HUES64 (cell line): ENCODE data around the gene RSBN1.

Experiments
- H3K27ac ChIP-seq: 2 replicates; pipeline ENCODE4 v1.7.0; 2013; ENCODE audit warnings: low read depth, low read length, inconsistent platforms
- H3K27me3 ChIP-seq: 2 replicates; pipeline ENCODE4 v1.6.1; 2013; ENCODE audit warnings: mild to moderate bottlenecking, low read length; ENCODE audit not compliant: insufficient read depth
- H3K36me3 ChIP-seq: 2 replicates; pipeline ENCODE4 v1.6.1; 2013; ENCODE audit warnings: mild to moderate bottlenecking, low read length; ENCODE audit not compliant: insufficient read depth
- H3K4me1 ChIP-seq: 2 replicates; pipeline ENCODE4 v1.6.1; 2013; ENCODE audit warnings: mild to moderate bottlenecking, low read length, moderate library complexity; ENCODE audit not compliant: insufficient read depth
- H3K4me3 ChIP-seq: 2 replicates; pipeline ENCODE4 v1.5.1; 2013; ENCODE audit warnings: mild to moderate bottlenecking, low read length, moderate library complexity
- H3K9ac ChIP-seq: 2 replicates; pipeline ENCODE4 v1.6.1; 2013; ENCODE audit warnings: mild to moderate bottlenecking, low read depth, low read length
- H3K9me3 ChIP-seq: 2 replicates; pipeline ENCODE4 v1.6.1; 2013; ENCODE audit warnings: low read depth, low read length; ENCODE audit not compliant: insufficient read depth
- WGBS: fragments of 150-250, 120-280 bp; methylation state at CpG from one replicate; pipeline ENCODE4 v1.1.7; 2013; ENCODE audit warnings: missing lambda C conversion rate; 5-methylcytosine and 5-hydroxymethylcytosine counted together

RSBN1 gene

DNA sequence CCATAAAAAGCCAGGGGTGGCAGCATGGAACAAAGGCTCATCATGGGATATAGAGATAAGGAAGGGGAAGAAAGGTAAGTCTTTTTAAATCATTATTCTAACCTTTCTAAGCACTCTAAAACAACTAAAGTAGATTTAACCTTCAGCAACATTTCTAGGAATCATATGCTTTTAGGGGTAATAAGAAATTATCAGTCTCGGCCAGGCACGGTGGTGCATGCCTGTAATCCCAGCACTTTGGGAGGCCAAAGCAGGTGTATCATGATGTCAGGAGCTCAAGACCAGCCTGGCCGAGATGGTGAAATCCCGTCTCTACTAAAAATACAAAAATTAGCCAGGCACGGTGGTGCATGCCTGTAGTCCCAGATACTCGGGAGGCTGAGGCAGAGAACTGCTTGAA lies 32.7 kb downstream of the RSBN1 start:
- WGBS: 93% methylated on average over 6 of the region's 6 CpGs
- Histone ChIP-seq H3K36me3 (peaks cover 27% of the 10 kb centered on the region), H3K4me1 (peaks cover 28% of the 10 kb centered on the region), H3K9me3 (no peaks in the 10 kb centered on the region), H3K27ac (no peak overlapping the region), H3K9ac (no peak overlapping the region), H3K27me3 (no peaks in the 10 kb centered on the region), H3K4me3 (no peak overlapping the region)

DNA sequence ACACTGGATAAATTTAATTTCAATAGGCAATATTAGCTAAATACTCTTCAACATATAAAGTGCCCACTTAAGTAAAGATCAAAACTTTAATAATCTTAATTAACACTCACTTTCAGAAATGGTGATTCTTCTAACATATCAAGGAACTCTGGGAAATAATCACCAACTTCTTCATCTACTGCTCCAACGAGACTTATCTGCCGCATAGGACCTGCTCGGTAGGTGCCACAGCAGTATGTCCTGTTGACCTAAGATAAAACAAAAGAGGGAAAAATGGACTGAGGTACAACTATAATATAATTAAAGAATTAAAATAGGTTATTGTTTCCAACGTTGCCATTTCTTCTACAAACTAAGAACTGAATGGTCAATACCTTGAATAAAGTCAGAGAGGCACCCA lies 34.7 kb downstream of the RSBN1 start:
- peaks cover 19% of the 10 kb centered on the region; the same call in 1 of the 2 replicates for H3K4me1 ChIP-seq
- 90% methylated on average over 3 of the region's 4 CpGs for WGBS
- H3K27me3 ChIP-seq: no peaks in the 10 kb centered on the region
- no peak overlapping the region for H3K27ac ChIP-seq
- H3K4me3 ChIP-seq: no peak overlapping the region
- no peaks in the 10 kb centered on the region for H3K9me3 ChIP-seq
- peaks cover 30% of the 10 kb centered on the region for H3K36me3 ChIP-seq
- no peak overlapping the region for H3K9ac ChIP-seq

DNA sequence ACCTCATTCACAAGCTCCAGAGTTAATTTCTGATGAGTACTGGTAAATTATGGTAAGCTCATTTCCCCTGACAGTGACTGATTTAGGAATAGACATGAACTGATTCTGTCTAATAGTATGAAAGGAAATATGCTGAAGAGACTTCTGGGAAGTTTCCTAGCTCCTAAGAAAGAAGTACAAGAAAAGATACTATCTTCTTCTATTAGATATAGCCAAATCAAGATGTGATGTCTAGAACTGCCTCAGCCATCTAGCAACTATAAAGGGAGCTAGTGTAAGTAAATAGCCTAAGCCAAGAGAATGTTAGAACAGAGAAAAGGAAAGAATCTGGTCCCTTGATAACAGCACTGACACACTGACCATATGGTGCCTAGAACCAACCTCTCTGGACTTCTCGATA lies 42.2 kb downstream of the RSBN1 start:
- Histone ChIP-seq H3K27me3 (no peaks in the 10 kb centered on the region), H3K27ac (no peak overlapping the region), H3K4me3 (no peak overlapping the region), H3K9ac (no peak overlapping the region), H3K36me3 (peaks cover 38% of the 10 kb centered on the region), H3K4me1 (peaks cover 60% of the 10 kb centered on the region), H3K9me3 (no peaks in the 10 kb centered on the region)
- 81% methylated on average over 1 of the region's 1 CpG for WGBS

DNA sequence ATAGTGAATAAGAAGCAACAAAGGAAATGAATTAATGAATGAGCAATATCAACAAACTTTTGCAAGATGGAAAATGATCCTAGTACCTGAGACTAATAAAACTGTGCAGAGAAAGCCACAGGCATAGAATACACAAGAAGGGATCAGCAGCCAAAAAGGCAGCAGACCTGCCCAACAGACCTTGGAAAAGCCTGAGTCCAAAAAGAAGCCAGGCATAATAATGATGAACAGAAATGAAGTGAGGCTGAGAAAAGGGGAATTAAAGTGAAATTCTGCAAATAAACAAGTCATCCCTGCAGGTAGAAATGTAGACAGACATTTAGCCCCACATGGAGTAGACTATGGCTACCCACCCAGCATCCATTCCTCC lies 42.7 kb downstream of the RSBN1 start:
- H3K4me3 ChIP-seq: no peak overlapping the region
- H3K9me3 ChIP-seq: no peaks in the 10 kb centered on the region
- H3K9ac ChIP-seq: no peak overlapping the region
- no peaks in the 10 kb centered on the region for H3K27me3 ChIP-seq
- H3K27ac ChIP-seq: no peak overlapping the region
- H3K4me1 ChIP-seq: peaks cover 60% of the 10 kb centered on the region
- peaks cover 40% of the 10 kb centered on the region for H3K36me3 ChIP-seq

DNA sequence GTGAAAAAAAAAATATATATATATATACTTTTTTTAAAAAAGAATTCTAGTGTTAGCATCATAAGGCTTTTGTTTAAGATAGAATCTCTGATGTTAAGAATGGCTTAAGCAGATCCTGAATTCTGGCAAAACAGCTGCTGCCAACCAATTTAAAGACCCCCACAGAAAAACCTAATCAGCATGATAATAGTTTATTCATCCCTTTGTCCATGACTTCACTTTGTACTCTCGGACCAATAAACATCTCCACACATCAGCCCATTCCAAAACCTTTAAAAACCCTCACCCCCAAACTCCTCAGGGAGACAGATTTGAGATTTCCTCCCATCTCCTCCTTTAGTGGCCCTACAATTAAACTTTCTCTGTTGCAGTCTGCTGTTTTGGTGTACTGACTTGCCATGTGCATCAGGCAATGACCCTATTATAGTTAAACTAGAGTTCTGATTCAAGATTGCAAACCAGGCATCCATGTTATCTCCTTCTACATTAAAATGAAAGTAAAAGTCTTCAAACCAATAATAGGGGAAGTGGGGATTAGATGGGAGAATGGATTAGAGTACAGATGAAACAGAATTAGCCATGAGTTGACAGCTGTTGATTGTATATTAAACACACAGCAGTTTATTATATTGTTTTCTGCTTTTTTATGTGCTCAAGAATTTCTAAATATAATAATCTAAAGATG lies 43.2 kb downstream of the RSBN1 start:
- WGBS: 31% methylated on average over 1 of the region's 1 CpG
- Histone ChIP-seq H3K27ac (peak overlapping the region; percentile 65; the same call in 1 of the 2 replicates), H3K9me3 (no peaks in the 10 kb centered on the region), H3K36me3 (peaks cover 44% of the 10 kb centered on the region), H3K4me3 (0 out of 2 replicates have a peak overlapping the region, but pooled peaks have one; percentile 20), H3K4me1 (peaks cover 60% of the 10 kb centered on the region), H3K27me3 (no peaks in the 10 kb centered on the region), H3K9ac (no peak overlapping the region)

DNA sequence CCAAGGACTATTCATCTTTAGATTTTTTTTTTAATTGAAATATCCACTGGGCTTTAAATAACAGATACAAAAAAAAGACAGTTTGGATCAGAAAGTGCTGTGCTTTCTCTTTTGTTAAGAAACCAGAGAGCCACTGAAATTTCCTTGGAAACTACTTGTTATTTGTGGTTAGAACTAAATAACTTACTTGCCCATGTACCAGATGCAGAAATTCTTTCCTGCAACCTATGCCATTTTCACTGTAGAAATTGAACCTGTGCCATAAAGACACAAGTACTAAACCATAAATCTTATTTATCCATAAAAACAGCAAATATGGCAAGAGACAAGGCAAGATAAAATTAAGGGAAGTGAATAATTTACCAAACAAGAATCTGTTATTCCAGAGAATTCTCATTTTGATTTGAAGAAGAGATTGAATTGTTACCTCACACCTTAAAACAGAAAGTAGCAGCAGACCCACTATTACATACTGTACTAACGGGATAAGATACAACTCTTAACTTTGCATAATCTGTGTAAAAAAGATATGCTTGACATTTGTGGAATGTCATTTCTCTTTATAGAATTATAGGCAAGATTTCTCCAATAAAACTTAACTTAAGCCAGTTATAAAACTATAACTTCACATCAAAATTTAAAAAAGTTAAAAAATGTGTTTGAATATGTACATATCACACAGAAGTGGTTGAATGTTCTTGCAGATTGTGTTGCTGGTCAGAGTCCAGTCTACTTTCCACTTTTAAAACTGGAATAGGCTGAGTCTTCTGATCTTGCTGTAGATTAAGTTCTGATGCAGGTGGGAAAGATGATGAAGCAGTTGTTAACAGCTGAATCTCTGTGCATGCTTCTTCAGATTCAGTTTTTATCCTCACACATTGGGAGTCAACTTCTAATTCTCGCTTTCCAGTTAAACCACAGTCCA lies 46.7 kb downstream of the RSBN1 start:
- Histone ChIP-seq H3K4me3 (no peak overlapping the region), H3K36me3 (peaks cover 49% of the 10 kb centered on the region), H3K27me3 (no peaks in the 10 kb centered on the region), H3K4me1 (peaks cover 43% of the 10 kb centered on the region), H3K9me3 (no peaks in the 10 kb centered on the region), H3K27ac (no peak overlapping the region), H3K9ac (no peak overlapping the region)
- WGBS: 100% methylated on average over 1 of the region's 2 CpGs

DNA sequence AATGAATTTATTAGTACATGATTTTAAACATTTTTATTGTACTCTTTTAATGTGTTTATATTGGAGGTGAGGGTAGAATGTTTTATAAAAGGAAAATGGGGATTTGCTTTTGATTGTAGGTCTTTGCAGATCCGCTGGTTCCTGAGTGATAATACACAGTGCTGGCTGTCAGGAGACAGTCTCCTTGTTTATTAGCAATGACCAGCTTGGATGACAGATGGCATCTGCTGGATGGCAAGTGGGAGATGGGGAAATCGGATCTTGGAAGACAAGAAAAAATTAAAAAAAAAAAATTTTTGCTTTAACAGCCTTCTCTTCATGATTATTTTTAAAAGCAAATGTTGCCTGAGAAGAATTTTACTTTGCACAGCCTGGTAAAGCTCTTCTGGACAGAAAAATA lies 48.6 kb downstream of the RSBN1 start:
- Histone ChIP-seq H3K9ac (no peak overlapping the region), H3K4me1 (peaks cover 33% of the 10 kb centered on the region), H3K36me3 (peaks cover 49% of the 10 kb centered on the region), H3K4me3 (no peak overlapping the region), H3K27me3 (no peaks in the 10 kb centered on the region), H3K27ac (no peak overlapping the region), H3K9me3 (no peaks in the 10 kb centered on the region)
- 91% methylated on average over 1 of the region's 2 CpGs for WGBS

DNA sequence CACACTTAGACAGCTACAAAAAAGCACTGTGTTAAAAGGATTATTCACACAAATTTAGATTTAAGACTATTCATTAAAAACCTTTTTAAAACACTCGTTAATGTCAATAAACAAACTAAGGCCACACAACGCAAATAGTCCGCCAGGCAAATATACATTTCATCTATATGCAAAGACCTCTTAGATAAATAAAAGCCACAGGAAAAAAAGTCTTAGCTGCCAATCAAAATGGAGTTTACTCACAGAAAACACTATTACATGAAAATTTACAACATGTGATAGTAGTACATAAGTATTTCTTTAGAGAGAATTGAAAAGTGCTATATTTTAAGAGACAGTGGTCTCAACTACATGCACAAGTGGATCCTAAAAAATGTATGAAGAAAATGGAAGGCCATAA lies 50.3 kb downstream of the RSBN1 start:
- peaks cover 23% of the 10 kb centered on the region for H3K4me1 ChIP-seq
- H3K36me3 ChIP-seq: peaks cover 35% of the 10 kb centered on the region
- 81% methylated on average over 3 of the region's 3 CpGs for WGBS
- no peaks in the 10 kb centered on the region for H3K27me3 ChIP-seq
- no peaks in the 10 kb centered on the region for H3K9me3 ChIP-seq
- no peak overlapping the region for H3K27ac ChIP-seq
- H3K4me3 ChIP-seq: no peak overlapping the region
- H3K9ac ChIP-seq: no peak overlapping the region

DNA sequence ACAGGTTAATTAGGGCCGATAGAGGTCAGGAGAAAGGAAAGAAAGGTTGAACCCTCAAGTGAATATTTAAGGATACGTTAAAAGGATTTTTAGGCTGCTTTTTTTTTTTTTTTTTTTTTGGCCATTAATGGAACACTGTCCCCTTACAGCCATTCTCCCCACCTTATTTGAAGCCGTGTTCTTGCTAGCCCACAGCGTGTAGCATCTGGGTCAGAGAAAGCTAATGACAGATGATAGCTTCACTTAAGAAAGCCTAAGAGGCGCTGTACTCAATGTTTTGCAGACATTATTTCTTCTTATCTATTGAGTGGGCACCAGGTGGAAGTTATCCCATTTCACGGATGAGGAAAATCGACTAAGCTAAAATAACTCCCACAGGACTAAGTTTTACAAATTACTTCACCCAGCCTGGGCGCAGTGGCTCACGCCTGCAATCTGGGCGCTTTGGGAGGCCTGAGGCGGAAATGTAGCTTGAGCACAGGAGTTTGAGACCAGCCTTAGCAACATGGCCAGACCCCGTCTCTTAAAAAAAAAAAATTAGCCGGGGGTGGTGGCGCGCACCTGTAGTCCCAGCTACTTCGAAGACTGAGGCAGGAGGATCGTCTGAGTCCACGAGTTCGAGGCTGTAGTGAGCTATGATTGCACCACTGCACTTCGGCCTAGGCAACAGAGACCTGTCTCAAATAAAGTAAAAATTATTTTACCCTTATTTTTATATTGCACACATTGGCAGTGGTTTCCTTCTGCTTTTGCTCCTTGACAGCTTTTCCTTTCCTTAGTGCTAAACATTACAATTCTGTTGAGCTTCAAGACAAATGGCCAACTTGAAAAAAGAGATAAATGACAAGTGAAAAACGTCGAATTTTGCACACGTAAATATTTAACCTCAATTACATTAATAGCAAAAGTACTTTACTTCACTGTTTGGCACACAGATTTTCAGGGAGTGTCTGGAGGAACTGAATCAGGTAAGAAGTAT lies 51.9 kb downstream of the RSBN1 start:
- peak overlapping the region; percentile 94 for H3K27ac ChIP-seq
- no peaks in the 10 kb centered on the region for H3K27me3 ChIP-seq
- peak overlapping the region; percentile 73 for H3K4me3 ChIP-seq
- H3K36me3 ChIP-seq: peaks cover 29% of the 10 kb centered on the region
- peaks cover 22% of the 10 kb centered on the region for H3K4me1 ChIP-seq
- 82% methylated on average over 23 of the region's 23 CpGs for WGBS
- no peaks in the 10 kb centered on the region for H3K9me3 ChIP-seq
- peak overlapping the region; percentile 86 for H3K9ac ChIP-seq

DNA sequence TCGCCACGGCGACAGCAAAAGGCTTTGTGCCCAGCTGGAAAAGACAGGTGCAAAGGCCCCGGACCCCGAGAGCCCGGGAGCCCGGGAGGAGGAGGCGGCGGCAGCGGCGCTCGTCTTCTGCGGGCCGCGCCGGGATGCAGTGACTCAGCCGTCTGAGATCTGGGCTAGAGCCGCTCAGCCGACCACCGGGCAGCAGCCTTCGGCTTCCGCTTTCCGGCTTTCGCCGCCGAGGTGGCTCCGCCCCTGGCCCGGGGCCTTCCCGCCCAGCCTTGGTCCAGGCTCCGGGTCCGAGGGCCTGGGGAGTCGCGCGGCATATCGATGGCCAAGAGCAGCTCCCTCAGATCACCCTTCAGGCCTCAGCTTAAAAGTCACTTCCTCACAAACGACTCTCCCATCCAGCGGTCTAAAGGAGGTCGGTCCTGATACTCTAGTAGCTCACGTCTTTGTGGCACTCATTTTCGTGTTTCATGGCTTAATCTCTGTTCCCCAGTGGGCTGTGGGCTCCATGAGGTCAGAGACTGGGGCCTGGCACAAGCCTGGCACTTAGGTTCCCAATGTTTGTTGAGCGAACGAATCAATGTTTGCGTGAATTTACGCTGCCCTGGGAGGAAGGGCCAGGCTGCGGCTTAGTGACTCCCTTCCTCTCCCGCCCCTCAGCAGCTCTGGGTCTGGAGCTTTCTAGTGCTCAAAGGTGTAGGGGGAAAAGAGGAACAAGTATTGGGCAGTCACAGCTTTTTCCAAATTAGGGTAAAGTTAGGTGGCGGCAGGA lies 52.8 kb downstream of the RSBN1 start, which contains the start of gene PHTF1:
TSS of gene PHTF1 (minus strand) at position 154 of the 769 bp plus-strand sequence. CDS start 783 bp downstream, outside the sequence.
- peak within 1 kb of the TSS; percentile 73 for H3K4me3 ChIP-seq
- H3K27ac ChIP-seq: peak within 1 kb of the TSS; percentile 94
- WGBS: under 1% methylated on average over 47 of the region's 47 CpGs
- H3K36me3 ChIP-seq: peaks cover 28% of the 10 kb centered on the region
- no peaks in the 10 kb centered on the region for H3K9me3 ChIP-seq
- peaks cover 22% of the 10 kb centered on the region for H3K4me1 ChIP-seq
- peak within 1 kb of the TSS; percentile 86 for H3K9ac ChIP-seq
- no peaks in the 10 kb centered on the region for H3K27me3 ChIP-seq
